ENCODE data around the gene CEP104.

Gene CEP104

GRCh38 chr1:3856923-3857790 lies at the start of gene CEP104, which contains the start of gene DFFB:
CEP104 (minus strand) TSS chr1:3857211; CDS start chr1:3852407, 4,804 bp downstream.
DFFB (plus strand) TSS chr1:3857476; CDS start chr1:3857604, 128 bp downstream.
- peak; percentile 95 for DNase-seq (ENCODE audit: low read depth)

GRCh38 chr1:3906672-3907020 lies 49.6 kb upstream of the CEP104 start:
- no peak for DNase-seq (ENCODE audit: low read depth)

- DNase-seq (ENCODE audit: low read depth), result no peak
Measured at GRCh38 chr1:3905953-3906671, 49.1 kb upstream of the CEP104 start.

GRCh38 chr1:3905266-3905952 lies 48.4 kb upstream of the CEP104 start:
- DNase-seq (ENCODE audit: low read depth), result no peak

GRCh38 chr1:3904843-3905185 lies 47.8 kb upstream of the CEP104 start:
- DNase-seq (ENCODE audit: low read depth), result no peak

- no peak for DNase-seq (ENCODE audit: low read depth)
Measured at GRCh38 chr1:3904006-3904842, 47.2 kb upstream of the CEP104 start.

- no peak for DNase-seq (ENCODE audit: low read depth)
Measured at GRCh38 chr1:3903141-3904005, 46.4 kb upstream of the CEP104 start.

GRCh38 chr1:3902571-3903091 lies 45.6 kb upstream of the CEP104 start:
- no peak for DNase-seq (ENCODE audit: low read depth)

- DNase-seq (ENCODE audit: low read depth), result peak; percentile 26
Measured at GRCh38 chr1:3902111-3902511, 45.1 kb upstream of the CEP104 start.

- DNase-seq (ENCODE audit: low read depth), result peak; percentile 64
Measured at GRCh38 chr1:3900969-3901529, 44.0 kb upstream of the CEP104 start.

GRCh38 chr1:3900150-3900968 lies 43.3 kb upstream of the CEP104 start, which contains the start of gene C1orf174:
C1orf174 (minus strand) TSS chr1:3900272; CDS start chr1:3900186, 86 bp downstream.
- DNase-seq (ENCODE audit: low read depth), result peak; percentile 87

GRCh38 chr1:3899754-3900149 lies 42.7 kb upstream of the CEP104 start:
- no peak for DNase-seq (ENCODE audit: low read depth)

GRCh38 chr1:3898994-3899753 lies 42.2 kb upstream of the CEP104 start:
- DNase-seq (ENCODE audit: low read depth), result no peak

GRCh38 chr1:3898475-3898735 lies 41.4 kb upstream of the CEP104 start:
- DNase-seq (ENCODE audit: low read depth), result no peak

- DNase-seq (ENCODE audit: low read depth), result no peak
Measured at GRCh38 chr1:3896396-3897000, 39.5 kb upstream of the CEP104 start.

- no peak for DNase-seq (ENCODE audit: low read depth)
Measured at GRCh38 chr1:3895951-3896325, 38.9 kb upstream of the CEP104 start.

- no peak for DNase-seq (ENCODE audit: low read depth)
Measured at GRCh38 chr1:3895279-3895950, 38.4 kb upstream of the CEP104 start.
